ENCODE results near the gene POPDC2. TPM values are rescaled to one million over a fixed set of nuclear protein-coding genes. Genes with fewer than 3 reads are reported as not detected.

Gene POPDC2
- total RNA-seq, 2 donors from 2014 or later: 0.78 to 0.99 TPM

DNA sequence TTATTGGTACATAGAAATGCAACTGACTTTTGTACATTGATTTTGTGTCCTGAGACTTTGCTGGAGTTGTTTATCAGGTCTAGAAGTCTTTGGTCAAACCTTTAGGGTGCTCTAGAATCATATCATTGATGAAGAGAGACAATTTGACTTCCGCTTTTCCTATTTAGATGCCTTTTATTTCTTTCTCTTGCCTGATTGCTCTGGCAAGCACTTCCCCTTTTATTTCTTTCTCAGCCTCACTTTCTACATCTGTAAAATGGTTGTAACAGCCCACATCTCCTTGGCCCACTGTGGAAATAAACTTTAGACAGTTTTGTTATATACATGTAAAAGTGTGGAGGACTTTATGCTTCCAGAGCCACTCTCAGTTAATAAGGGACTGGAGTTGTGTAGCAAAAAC lies 48.7 kb downstream of the POPDC2 start:
- Histone ChIP-seq H3K4me3 (no peak overlapping the region), H3K27me3 (no peaks in the 10 kb centered on the region), H3K4me1 (no peaks in the 10 kb centered on the region), H3K36me3 (replicated peaks in 1 of 2; ENCODE audit: insufficient read depth in 1 of 2, low read depth in 2 of 2) (no peaks in the 10 kb centered on the region), H3K27ac (no peak overlapping the region), H3K9me3 (no peaks in the 10 kb centered on the region)
- intact Hi-C loops (cut with DNase I): no loop called here
- no peak for TF ChIP-seq POLR2A (IDR thresholded peaks at IDR 0.05)
- no peak for TF ChIP-seq CTCF (IDR thresholded peaks at IDR 0.05)
- no peak for DNase-seq
- WGBS, 2 donors: 96 to 97% methylated on average over 1 of the region's 1 CpG
- no peak for ATAC-seq

- ATAC-seq (no peak), DNase-seq (no peak)
- H3K27ac ChIP-seq: no peak overlapping the region
- H3K27me3 ChIP-seq: no peaks in the 10 kb centered on the region
- intact Hi-C loops (cut with DNase I): no loop called here
- TF ChIP-seq POLR2A (IDR thresholded peaks at IDR 0.05) (no peak), CTCF (IDR thresholded peaks at IDR 0.05) (no peak)
- H3K4me1 ChIP-seq: no peaks in the 10 kb centered on the region
- H3K36me3 ChIP-seq (replicated peaks in 1 of 2; ENCODE audit: insufficient read depth in 1 of 2, low read depth in 2 of 2): no peaks in the 10 kb centered on the region
- WGBS, 2 donors: 70 to 85% methylated on average over 6 of the region's 6 CpGs
- H3K9me3 ChIP-seq: no peaks in the 10 kb centered on the region
- no peak overlapping the region for H3K4me3 ChIP-seq
These were observed 51.1 kb downstream of the POPDC2 start for GRCh38 chr3:119609301-119609700.

- ATAC-seq (no peak), DNase-seq (no peak)
- intact Hi-C loops (cut with DNase I): no loop called here
- Histone ChIP-seq H3K9me3 (no peaks in the 10 kb centered on the region), H3K36me3 (replicated peaks in 1 of 2; ENCODE audit: insufficient read depth in 1 of 2, low read depth in 2 of 2) (no peaks in the 10 kb centered on the region), H3K4me1 (no peaks in the 10 kb centered on the region), H3K27ac (no peak overlapping the region), H3K27me3 (no peaks in the 10 kb centered on the region), H3K4me3 (no peak overlapping the region)
- TF ChIP-seq CTCF (IDR thresholded peaks at IDR 0.05): no peak
- TF ChIP-seq POLR2A (IDR thresholded peaks at IDR 0.05): no peak
- WGBS, 2 donors: 86 to 87% methylated on average over 6 of the region's 6 CpGs
These were observed 51.9 kb downstream of the POPDC2 start for GRCh38 chr3:119608405-119609000.

DNA sequence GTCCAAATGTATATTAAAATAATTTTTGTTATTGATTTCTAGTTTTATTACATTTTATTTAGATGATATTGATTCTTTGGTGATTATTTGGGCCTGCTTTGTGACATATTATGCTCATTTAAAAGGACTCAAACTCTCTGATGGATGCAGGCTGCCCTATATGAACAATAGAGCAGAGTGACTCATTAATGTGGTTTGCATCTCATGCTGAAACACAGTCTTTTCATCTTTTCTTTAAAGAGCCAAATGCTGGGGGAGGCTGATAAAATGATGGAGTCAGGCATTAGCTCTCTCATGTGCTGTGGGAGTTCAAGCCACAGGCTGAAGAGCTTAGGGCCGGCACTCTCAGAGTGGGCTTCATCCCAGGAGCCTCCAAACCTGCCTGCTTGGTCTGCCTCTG lies 55.5 kb downstream of the POPDC2 start:
- TF ChIP-seq POLR2A (IDR thresholded peaks at IDR 0.05) (no peak), CTCF (IDR thresholded peaks at IDR 0.05) (no peak)
- intact Hi-C loops (cut with DNase I): no loop called here
- 82 to 83% methylated on average over 1 of the region's 1 CpG for WGBS, 2 donors

GRCh38 chr3:119602676-119603075 lies 57.7 kb downstream of the POPDC2 start:
- no peak for DNase-seq
- Histone ChIP-seq H3K36me3 (replicated peaks in 1 of 2; ENCODE audit: insufficient read depth in 1 of 2, low read depth in 2 of 2) (no peaks in the 10 kb centered on the region), H3K27me3 (no peaks in the 10 kb centered on the region), H3K4me1 (peaks cover 17% of the 10 kb centered on the region), H3K27ac (no peak overlapping the region), H3K9me3 (no peaks in the 10 kb centered on the region), H3K4me3 (no peak overlapping the region)
- TF ChIP-seq CTCF (IDR thresholded peaks at IDR 0.05): no peak
- TF ChIP-seq POLR2A (IDR thresholded peaks at IDR 0.05): no peak
- no peak for ATAC-seq
- intact Hi-C loops (cut with DNase I): no loop called here
- WGBS, 2 donors: 75 to 83% methylated on average over 1 of the region's 1 CpG

More for the DNA sequence above, 55.5 kb downstream of the POPDC2 start:
- DNase-seq (no peak), ATAC-seq (no peak)
- no peak overlapping the region for H3K4me3 ChIP-seq
- no peaks in the 10 kb centered on the region for H3K9me3 ChIP-seq
- H3K36me3 ChIP-seq (replicated peaks in 1 of 2; ENCODE audit: insufficient read depth in 1 of 2, low read depth in 2 of 2): no peaks in the 10 kb centered on the region
- no peak overlapping the region for H3K27ac ChIP-seq
- no peaks in the 10 kb centered on the region for H3K4me1 ChIP-seq
- no peaks in the 10 kb centered on the region for H3K27me3 ChIP-seq

Measured in body of pancreas (tissue), 4 donors.